ENCODE measurements around the gene REEP1.

Gene REEP1

DNA sequence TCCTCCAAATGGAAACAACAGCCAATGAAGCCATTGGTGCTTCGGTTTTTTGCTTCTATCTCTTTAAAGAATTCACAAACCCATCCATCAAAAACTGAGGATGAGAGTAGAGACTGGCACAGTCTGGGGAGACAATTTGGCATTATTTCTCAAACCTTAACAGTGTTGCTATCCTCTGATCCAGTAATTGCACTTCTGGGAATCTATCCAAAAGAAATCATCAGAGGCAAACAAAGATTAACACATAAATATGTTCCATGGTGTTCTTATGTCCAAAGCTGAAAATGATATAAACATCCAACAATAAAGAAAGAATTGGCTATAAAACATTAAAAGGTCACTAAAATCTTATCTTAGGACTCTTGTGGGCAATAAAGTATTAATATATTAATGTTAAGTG, 35.1 kb downstream of the REEP1 start:
- Mint-ChIP-seq H3K36me3 (no peaks in the 10 kb centered on the region), H3K27ac (no peak overlapping the region), H3K27me3 (peaks cover 43% of the 10 kb centered on the region), H3K4me1 (no peaks in the 10 kb centered on the region), H3K4me3 (no peak overlapping the region), H3K9me3 (no peaks in the 10 kb centered on the region)
- no peak for ATAC-seq

DNA sequence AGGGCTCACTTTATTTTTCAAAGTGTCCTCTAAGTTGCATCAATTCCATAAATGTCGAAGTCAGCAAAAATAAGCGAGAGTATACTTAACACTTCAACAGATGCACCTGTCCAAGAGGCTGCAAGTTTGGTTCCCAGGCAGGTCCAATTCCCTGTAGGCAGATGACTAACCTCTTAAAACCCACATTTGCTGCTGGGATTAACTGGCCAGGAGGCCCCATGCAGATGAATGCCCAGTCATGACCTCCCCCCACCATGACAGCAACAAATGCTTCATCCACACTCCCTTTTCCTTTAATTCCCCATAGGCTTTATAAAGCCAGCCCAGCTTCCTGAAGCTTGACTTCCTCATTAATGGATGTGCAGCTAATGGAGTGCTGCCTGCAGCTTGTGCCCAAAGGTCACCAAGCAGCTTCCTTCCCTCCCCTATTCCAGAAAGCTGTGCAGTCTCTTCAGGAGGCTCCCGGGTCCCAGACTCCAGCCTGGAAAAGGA, 35.7 kb downstream of the REEP1 start:
- H3K27ac Mint-ChIP-seq = no peak overlapping the region
- H3K36me3 Mint-ChIP-seq = no peaks in the 10 kb centered on the region
- ATAC-seq = no peak
- peaks cover 48% of the 10 kb centered on the region for H3K27me3 Mint-ChIP-seq
- no peaks in the 10 kb centered on the region for H3K9me3 Mint-ChIP-seq
- no peaks in the 10 kb centered on the region for H3K4me1 Mint-ChIP-seq
- H3K4me3 Mint-ChIP-seq = no peak overlapping the region

DNA sequence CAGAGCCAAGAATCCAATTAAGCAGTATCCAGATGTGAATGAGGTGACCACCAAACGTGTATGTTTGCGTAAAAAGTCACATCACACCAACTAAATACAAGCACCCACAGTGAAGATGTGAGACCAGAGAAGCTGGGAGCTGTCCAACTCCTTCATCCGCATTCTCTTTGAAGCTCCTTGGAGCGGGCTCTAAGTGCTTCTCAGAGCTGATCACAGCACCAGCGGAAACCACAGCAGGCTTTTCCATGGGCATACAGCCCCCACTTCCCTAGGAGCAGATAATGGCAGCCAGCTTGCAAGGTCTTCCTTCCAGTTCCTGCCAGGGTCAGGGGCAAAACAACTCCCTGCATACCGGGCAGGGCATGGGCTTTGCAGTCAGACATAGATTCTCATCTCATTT, 36.4 kb downstream of the REEP1 start:
- peaks cover 45% of the 10 kb centered on the region for H3K27me3 Mint-ChIP-seq
- H3K36me3 Mint-ChIP-seq = no peaks in the 10 kb centered on the region
- H3K9me3 Mint-ChIP-seq = no peaks in the 10 kb centered on the region
- no peak overlapping the region for H3K4me3 Mint-ChIP-seq
- no peak overlapping the region for H3K27ac Mint-ChIP-seq
- H3K4me1 Mint-ChIP-seq = no peaks in the 10 kb centered on the region
- no peak for ATAC-seq

DNA sequence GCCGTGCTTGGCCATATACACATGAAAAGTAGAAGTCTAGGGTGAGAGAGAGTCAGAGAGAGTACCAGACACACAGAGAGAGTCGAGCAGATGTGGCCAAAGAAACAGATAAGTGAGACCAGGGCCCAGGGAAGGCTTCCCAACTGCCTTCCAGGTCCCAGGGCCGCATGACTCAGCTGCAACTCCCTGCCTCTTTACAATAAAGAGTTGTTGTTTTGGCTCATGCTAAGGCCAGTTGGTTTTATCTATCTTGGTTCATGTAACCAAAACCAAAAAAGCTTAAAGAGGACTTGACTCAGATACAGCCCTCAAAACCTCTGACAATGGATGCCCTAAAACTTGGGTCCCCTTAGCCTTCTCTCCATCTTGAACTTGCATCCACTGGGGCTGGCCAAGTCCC, 36.9 kb downstream of the REEP1 start:
- Mint-ChIP-seq H3K27me3 (peaks cover 40% of the 10 kb centered on the region), H3K27ac (no peak overlapping the region), H3K36me3 (no peaks in the 10 kb centered on the region), H3K4me1 (no peaks in the 10 kb centered on the region), H3K9me3 (no peaks in the 10 kb centered on the region), H3K4me3 (no peak overlapping the region)
- no peak for ATAC-seq

DNA sequence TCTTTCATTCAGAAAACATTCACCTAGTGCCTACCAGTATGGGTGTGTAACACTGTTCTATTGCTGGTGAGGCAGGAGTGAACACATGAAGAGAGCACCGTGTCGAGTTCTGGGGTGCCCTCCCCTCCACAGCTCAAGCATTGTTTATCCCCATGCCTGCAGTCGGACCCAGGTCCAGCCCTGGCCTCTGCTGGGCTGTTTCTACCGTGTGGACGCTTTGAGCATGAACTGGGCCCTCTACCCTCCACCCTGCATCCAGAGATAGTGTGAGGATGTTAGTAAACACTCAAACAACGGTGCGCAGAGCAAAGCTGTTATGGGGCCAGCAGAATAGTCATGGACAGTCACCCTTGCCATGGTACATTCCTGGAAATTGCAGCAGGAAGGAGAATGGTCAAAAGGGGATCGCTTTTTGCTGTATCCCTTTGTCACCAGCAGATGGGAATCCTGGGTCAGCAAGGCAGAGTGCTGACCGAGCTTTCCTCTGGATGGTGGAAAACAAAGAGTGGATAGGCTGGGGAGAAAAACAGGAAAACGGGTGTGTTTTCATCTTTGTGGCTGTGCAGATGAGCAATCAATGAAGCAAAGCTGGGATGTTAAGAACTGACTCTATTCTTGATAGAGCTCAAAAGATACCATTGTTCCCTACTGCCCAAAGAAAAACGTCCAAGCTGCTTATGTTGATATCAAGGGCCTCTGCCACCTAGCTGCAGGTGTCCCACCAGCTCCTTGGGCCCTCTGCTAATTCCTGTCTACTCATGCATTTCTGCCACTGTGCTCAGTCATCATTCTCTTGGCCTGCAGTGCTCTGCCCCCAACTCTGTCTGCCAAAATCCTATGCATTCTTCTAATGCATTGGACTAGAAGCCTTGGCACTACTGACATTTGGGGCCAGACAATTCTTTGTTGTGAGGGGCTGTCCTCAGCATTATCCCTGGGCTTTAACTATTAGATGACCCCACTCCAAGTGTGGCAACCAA, 38.7 kb downstream of the REEP1 start:
- H3K27ac Mint-ChIP-seq = no peak overlapping the region
- H3K4me1 Mint-ChIP-seq = no peaks in the 10 kb centered on the region
- H3K9me3 Mint-ChIP-seq = no peaks in the 10 kb centered on the region
- peaks cover 33% of the 10 kb centered on the region for H3K27me3 Mint-ChIP-seq
- no peaks in the 10 kb centered on the region for H3K36me3 Mint-ChIP-seq
- no peak overlapping the region for H3K4me3 Mint-ChIP-seq
- ATAC-seq = no peak

DNA sequence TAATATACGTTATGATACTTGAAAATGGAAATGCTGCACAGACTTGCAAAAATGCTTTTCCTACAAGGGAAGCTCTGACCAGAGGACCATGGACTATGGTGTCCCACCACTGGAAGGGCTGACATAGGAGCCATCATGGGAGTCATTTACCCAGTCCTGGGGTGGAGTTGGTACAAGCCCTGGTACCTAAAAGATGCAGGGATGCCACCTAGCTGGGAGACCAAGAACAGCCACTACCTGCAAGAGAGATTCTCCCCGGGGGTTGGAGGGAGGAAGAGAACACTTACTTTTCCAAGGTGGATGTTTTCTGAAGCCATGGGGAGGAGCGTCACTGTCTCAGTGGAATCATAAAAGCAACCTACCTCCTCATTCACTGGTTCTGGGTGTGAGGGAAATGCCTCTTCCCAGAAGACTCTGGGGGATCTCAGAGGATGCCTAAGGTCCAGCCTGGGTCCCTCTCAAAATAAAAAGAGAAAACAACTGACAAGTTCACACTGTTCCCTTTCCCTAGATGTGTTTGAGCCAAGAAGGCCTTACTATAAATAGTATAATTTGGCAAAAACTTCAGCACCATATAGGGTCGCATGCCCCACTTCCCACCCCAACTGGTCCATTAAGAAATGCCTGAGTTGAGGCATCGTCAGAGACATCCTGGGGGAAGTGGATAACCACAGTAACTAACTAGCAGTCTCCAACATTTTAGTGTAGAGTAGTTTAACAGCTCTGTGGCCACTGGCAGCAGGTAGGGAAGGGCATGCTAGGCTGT, 39.9 kb downstream of the REEP1 start:
- Mint-ChIP-seq H3K4me1 (no peaks in the 10 kb centered on the region), H3K27me3 (peaks cover 33% of the 10 kb centered on the region), H3K36me3 (no peaks in the 10 kb centered on the region), H3K4me3 (no peak overlapping the region), H3K9me3 (no peaks in the 10 kb centered on the region), H3K27ac (no peak overlapping the region)
- ATAC-seq = no peak

DNA sequence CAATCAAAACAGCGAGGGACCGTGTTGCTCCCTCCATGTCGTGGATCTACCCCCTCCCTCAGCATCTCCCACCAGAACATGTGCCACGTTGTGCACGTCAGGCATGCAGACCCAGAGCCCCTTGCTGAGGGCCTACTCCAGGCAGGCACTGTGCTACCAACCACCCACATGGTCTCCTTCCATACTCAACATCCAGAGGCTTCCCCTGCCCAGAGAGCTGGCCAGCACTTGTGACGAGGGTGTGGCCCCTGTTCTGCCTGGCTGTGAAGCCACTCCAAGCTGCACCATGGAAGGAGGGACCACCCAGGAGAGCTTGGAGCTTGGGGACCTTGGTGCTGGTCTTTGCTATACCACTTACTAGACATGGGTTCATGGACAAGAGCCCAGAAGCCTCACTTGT, 40.5 kb downstream of the REEP1 start:
- H3K9me3 Mint-ChIP-seq = no peaks in the 10 kb centered on the region
- no peak for ATAC-seq
- peaks cover 34% of the 10 kb centered on the region for H3K27me3 Mint-ChIP-seq
- no peak overlapping the region for H3K27ac Mint-ChIP-seq
- no peaks in the 10 kb centered on the region for H3K4me1 Mint-ChIP-seq
- no peaks in the 10 kb centered on the region for H3K36me3 Mint-ChIP-seq
- no peak overlapping the region for H3K4me3 Mint-ChIP-seq

DNA sequence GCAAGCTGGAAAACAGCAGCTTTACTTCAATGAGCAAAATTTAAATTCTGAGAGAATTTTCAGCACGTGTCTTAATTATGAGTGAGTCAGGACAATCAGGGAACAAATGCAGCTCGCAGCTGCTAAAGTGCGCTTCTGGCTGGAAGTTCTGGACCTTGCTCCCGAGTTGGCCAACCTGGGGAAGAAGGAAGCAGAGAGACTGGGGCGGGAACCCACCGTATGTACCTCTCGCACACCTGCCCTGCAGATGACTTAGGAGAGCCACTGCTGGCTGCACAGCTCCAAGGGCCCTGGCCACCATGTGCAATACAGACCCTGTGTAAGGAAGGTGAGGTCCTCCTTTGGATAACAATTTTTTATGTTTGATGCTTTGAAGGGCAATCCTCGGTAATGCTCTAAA, 42.4 kb downstream of the REEP1 start:
- Mint-ChIP-seq H3K4me1 (no peaks in the 10 kb centered on the region), H3K9me3 (no peaks in the 10 kb centered on the region), H3K36me3 (no peaks in the 10 kb centered on the region), H3K4me3 (no peak overlapping the region), H3K27ac (no peak overlapping the region), H3K27me3 (peaks cover 43% of the 10 kb centered on the region)
- ATAC-seq = no peak

DNA sequence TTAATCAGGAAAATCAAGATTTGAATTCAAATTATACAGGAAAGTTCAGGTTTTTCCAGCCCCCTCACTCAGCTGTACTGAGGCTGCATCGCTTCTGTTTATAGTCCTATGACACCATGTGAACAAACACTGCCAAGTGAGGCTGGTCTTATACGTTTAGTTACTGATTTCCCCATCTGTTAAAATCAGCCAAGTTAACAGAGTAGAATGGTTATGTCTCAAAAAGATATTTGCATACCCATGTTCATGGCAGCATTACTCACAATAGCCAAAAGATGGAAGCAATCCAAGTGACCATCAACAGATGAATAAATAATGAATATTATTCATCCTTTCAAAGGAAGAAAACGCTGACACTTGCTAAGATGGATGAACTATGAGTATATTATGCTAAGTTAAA, 43.8 kb downstream of the REEP1 start:
- Mint-ChIP-seq H3K27ac (no peak overlapping the region), H3K9me3 (no peaks in the 10 kb centered on the region), H3K4me3 (no peak overlapping the region), H3K36me3 (no peaks in the 10 kb centered on the region), H3K27me3 (peaks cover 51% of the 10 kb centered on the region), H3K4me1 (no peaks in the 10 kb centered on the region)
- ATAC-seq = no peak

DNA sequence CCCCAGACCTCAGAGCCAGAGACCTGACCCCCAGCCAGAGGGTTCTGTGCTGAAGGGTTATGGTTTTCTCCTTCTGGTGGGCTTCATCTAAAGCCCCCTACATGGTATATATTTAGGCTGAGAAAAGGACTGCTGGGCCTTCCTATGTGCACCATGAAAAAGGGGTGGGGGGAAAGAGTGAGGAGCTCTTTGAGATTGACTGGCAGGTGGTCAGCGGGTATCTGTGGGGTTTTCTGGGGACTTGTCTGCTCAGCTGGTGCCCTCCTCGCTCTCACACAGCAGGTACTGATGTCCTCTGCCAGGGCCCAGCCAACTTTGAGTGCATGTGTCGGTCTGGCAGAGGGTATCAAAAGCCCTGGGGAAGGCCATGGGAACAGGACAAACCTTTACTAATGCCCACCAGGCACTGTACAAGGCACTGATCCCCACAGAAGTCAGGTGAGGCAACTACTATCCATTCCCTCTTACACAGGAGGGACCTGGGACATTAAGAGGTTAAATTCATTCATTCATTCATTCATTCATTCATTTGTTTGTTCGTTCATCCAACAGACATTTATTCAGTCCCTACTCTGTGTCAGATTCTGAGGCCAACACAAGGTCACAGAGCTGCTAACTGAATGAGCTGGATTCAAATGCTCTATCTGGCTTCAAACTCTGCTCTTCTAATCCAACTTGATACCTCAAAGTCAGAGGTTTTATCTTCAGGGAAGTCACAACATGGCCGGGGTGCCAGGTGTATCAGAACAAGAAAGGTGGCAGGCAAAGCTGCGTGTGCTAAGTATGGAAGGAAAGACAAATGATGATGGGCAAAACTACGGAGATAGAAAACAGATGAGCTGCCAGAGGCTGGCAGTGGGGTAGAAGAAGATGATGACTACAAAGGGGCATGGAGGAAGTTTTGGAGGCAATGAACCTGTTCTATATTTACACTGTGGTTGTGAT, 44.6 kb downstream of the REEP1 start:
- no peaks in the 10 kb centered on the region for H3K36me3 Mint-ChIP-seq
- no peak overlapping the region for H3K4me3 Mint-ChIP-seq
- no peak overlapping the region for H3K27ac Mint-ChIP-seq
- no peaks in the 10 kb centered on the region for H3K9me3 Mint-ChIP-seq
- no peaks in the 10 kb centered on the region for H3K4me1 Mint-ChIP-seq
- peaks cover 46% of the 10 kb centered on the region for H3K27me3 Mint-ChIP-seq
- ATAC-seq = no peak

DNA sequence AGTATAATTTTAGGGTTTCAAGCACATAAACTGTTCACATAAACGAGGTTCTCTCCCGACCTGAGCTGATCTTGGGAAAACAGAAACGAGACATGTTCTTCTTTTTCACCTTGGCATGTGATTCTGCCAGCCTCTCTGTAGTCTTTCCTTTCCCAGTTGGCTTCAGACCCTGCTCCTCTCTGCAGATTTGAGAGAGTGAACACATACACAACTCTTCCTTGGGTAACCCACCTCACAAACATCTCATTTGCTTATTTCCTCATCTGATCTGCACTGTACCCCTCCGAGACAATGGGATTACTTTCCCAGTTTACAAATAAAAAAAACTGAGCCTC, 46.1 kb downstream of the REEP1 start:
- Mint-ChIP-seq H3K4me3 (no peak overlapping the region), H3K36me3 (no peaks in the 10 kb centered on the region), H3K27me3 (peaks cover 33% of the 10 kb centered on the region), H3K27ac (no peak overlapping the region), H3K4me1 (no peaks in the 10 kb centered on the region), H3K9me3 (no peaks in the 10 kb centered on the region)
- no peak for ATAC-seq

DNA sequence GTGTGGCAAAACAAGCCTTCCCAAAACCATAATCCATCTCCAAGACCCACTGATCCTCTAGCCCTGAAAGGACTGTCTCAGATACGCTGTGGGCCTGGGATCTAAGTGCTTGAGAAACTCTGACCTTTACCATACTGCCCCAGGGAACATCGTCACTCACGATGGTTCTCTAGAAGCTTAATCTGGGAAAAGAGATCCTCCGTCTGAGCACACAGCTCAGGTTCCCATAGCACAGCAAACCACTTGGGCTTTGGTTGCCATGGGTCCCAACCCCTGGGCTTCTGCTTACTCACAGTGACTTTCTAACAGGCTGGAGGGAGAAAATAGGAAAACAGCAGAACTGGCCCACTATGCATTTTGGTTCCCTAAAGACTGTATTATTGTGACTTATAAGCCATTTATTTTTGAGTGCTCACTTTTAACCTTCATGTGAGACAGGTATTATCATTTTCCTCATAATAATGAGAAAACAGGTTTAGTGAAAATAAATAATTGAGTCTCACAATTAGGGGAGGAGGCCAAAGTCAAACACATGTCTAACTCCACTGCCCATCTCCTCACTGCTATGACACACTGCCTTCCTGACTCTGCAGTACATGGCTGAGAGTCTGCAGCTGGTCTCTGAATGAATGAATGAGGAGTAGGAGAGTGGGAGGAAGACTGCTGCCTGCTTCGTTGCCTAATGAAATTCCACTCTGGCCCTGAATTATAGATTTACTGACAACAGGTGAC, 46.7 kb downstream of the REEP1 start:
- no peak overlapping the region for H3K4me3 Mint-ChIP-seq
- peaks cover 33% of the 10 kb centered on the region for H3K27me3 Mint-ChIP-seq
- no peaks in the 10 kb centered on the region for H3K36me3 Mint-ChIP-seq
- H3K9me3 Mint-ChIP-seq = no peaks in the 10 kb centered on the region
- ATAC-seq = no peak
- no peaks in the 10 kb centered on the region for H3K4me1 Mint-ChIP-seq
- H3K27ac Mint-ChIP-seq = no peak overlapping the region

DNA sequence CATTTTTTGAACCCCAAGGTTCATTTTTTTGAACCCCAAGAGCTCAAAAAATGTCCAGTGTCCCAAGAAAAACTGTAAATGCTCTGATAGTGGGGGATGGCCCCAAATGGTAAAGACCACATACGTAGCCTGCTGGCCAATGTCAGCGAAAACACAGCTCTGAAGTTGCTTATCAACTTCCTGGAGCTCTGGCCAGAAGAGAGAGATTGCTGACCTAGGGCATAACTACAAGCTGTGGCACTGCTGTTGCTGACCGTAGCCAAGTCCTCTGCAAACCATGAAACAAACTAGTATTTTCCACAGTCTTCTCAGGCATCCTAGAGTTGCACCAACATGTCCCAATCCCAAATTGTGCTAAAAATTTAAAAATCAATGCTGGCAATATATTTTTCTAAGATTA, 50.9 kb downstream of the REEP1 start:
- Mint-ChIP-seq H3K27ac (no peak overlapping the region), H3K4me3 (no peak overlapping the region), H3K36me3 (no peaks in the 10 kb centered on the region), H3K9me3 (no peaks in the 10 kb centered on the region), H3K4me1 (no peaks in the 10 kb centered on the region), H3K27me3 (peaks cover 18% of the 10 kb centered on the region)
- ATAC-seq = no peak

DNA sequence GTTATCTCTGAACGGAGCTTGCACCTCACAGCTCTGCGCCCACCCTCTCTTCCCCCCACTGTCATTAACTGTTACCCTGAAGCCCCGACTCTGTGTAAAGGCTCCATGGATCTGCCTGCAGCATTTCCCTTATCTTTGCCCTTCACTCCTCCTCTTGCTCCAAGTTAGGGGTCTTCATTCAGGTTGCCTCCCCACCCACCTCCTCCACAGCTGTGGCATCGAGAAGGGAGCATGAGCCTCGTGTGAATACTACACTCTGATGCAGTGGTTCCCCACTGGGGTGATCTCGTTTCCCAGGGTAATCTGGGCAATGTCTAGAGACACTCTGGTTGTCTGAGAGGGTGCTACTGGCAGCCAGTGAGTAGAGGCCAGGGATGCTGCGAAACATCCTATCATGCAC, 51.4 kb downstream of the REEP1 start:
- H3K36me3 Mint-ChIP-seq = no peaks in the 10 kb centered on the region
- no peak for ATAC-seq
- H3K4me1 Mint-ChIP-seq = no peaks in the 10 kb centered on the region
- no peaks in the 10 kb centered on the region for H3K9me3 Mint-ChIP-seq
- peaks cover 13% of the 10 kb centered on the region for H3K27me3 Mint-ChIP-seq
- no peak overlapping the region for H3K27ac Mint-ChIP-seq
- H3K4me3 Mint-ChIP-seq = no peak overlapping the region

Data from stimulated activated memory B cell treated with anti-CD40 and anti-IgM and Interleukin-4, amounts not matched to agents 10 μg/mL and 1 μg/mL and 100 μg/mL, for 72 hours (primary cell).